Activated T-cell treated with anti-CD3 and anti-CD28 coated beads for 4 hours (primary cell): Measurements from ENCODE around the gene ZMYND8.
"Not testable (repeated sequence)": the region's sequence is repeated elsewhere in the genome, so short reads cannot be mapped to it uniquely, and the experiment has no call there.

Source experiments
- DNase-seq: peaks from one replicate; pipeline ENCODE4 v3.0.0-alpha.2; 2020

ZMYND8 gene

GRCh38 chr20:47284373-47284772 is 72.1 kb downstream of the ZMYND8 start:
- no peak for DNase-seq

GRCh38 chr20:47283411-47283810 is 73.1 kb downstream of the ZMYND8 start:
- no peak for DNase-seq

- DNase-seq: no peak
Observed at GRCh38 chr20:47282864-47283263, 73.6 kb downstream of the ZMYND8 start.

GRCh38 chr20:47281376-47281775 is 75.1 kb downstream of the ZMYND8 start:
- no peak for DNase-seq

GRCh38 chr20:47280668-47281067 is 75.8 kb downstream of the ZMYND8 start:
- no peak for DNase-seq

- no peak for DNase-seq
Observed at GRCh38 chr20:47280228-47280627, 76.3 kb downstream of the ZMYND8 start.

GRCh38 chr20:47278907-47279348 is 77.6 kb downstream of the ZMYND8 start:
- no peak for DNase-seq

GRCh38 chr20:47277535-47277872 is 79.0 kb downstream of the ZMYND8 start:
- DNase-seq: not testable (repeated sequence)

GRCh38 chr20:47276851-47277534 is 79.5 kb downstream of the ZMYND8 start:
- no peak for DNase-seq

- DNase-seq: no peak
Observed at GRCh38 chr20:47276251-47276650, 80.2 kb downstream of the ZMYND8 start.

GRCh38 chr20:47275548-47275947 is 81.0 kb downstream of the ZMYND8 start:
- DNase-seq: no peak

GRCh38 chr20:47274401-47275108 is 81.9 kb downstream of the ZMYND8 start:
- peak; percentile 5 for DNase-seq

- no peak for DNase-seq
Observed at GRCh38 chr20:47273591-47274235, 82.8 kb downstream of the ZMYND8 start.

- DNase-seq: peak; percentile 52
Observed at GRCh38 chr20:47272893-47273590, 83.5 kb downstream of the ZMYND8 start.

GRCh38 chr20:47271046-47271615 is 85.4 kb downstream of the ZMYND8 start:
- no peak for DNase-seq

- no peak for DNase-seq
Observed at GRCh38 chr20:47269309-47270165, 87.0 kb downstream of the ZMYND8 start.

- no peak for DNase-seq
Observed at GRCh38 chr20:47267621-47268020, 88.9 kb downstream of the ZMYND8 start.

- DNase-seq: no peak
Observed at GRCh38 chr20:47266847-47267515, 89.5 kb downstream of the ZMYND8 start.

GRCh38 chr20:47265984-47266383 is 90.5 kb downstream of the ZMYND8 start:
- no peak for DNase-seq

- no peak for DNase-seq
Observed at GRCh38 chr20:47265214-47265613, 91.3 kb downstream of the ZMYND8 start.

- DNase-seq: not testable (repeated sequence)
Observed at GRCh38 chr20:47264137-47264769, 92.2 kb downstream of the ZMYND8 start.
